Kidney capillary endothelial cell (primary cell): Measurements from ENCODE around the gene MRPS2.
A peak's percentile ranks its signal among the peaks of the same experiment; 100 is the strongest.
"Not testable (repeated sequence)": the region's sequence is repeated elsewhere in the genome, so short reads cannot be mapped to it uniquely, and the experiment has no call there.

ENCODE experiments used
- DNase-seq: peaks from one replicate; pipeline ENCODE4 v3.0.0-alpha.2; 2018; ENCODE audit warnings: low spot score

Gene MRPS2

GRCh38 chr9:135501261-135502167 is 1.0 kb downstream of the MRPS2 start:
- DNase-seq: no peak

- DNase-seq: no peak
These were observed 1.8 kb downstream of the MRPS2 start for GRCh38 chr9:135502168-135502872.

GRCh38 chr9:135502873-135503321 is 2.4 kb downstream of the MRPS2 start:
- no peak for DNase-seq

GRCh38 chr9:135503371-135504261 is 3.1 kb downstream of the MRPS2 start:
- no peak for DNase-seq

- peak; percentile 62 for DNase-seq
These were observed 4.1 kb downstream of the MRPS2 start for GRCh38 chr9:135504262-135505243.

- no peak for DNase-seq
These were observed 5.1 kb downstream of the MRPS2 start for GRCh38 chr9:135505406-135506187.

- no peak for DNase-seq
These were observed 6.0 kb downstream of the MRPS2 start for GRCh38 chr9:135506327-135507103.

- no peak for DNase-seq
These were observed 6.9 kb downstream of the MRPS2 start for GRCh38 chr9:135507104-135508035.

- DNase-seq: no peak
These were observed 7.8 kb downstream of the MRPS2 start for GRCh38 chr9:135508211-135508820.

GRCh38 chr9:135509458-135509857 is 9.0 kb downstream of the MRPS2 start:
- no peak for DNase-seq

- DNase-seq: no peak
These were observed 11.7 kb downstream of the MRPS2 start for GRCh38 chr9:135512241-135512603.

- no peak for DNase-seq
These were observed 12.4 kb downstream of the MRPS2 start for GRCh38 chr9:135512904-135513303.

- DNase-seq: no peak
These were observed 12.9 kb downstream of the MRPS2 start for GRCh38 chr9:135513351-135513846.

GRCh38 chr9:135513906-135514305 is 13.4 kb downstream of the MRPS2 start:
- DNase-seq: not testable (repeated sequence)

GRCh38 chr9:135514342-135515082 is 14.0 kb downstream of the MRPS2 start:
- no peak for DNase-seq

- DNase-seq: no peak
These were observed 14.8 kb downstream of the MRPS2 start for GRCh38 chr9:135515083-135515951.
